ENCODE measurements around the gene THAP11. TPM values are rescaled to one million over a fixed set of nuclear protein-coding genes. Genes with fewer than 3 reads are reported as not detected.
A peak's percentile ranks its signal among the peaks of the same experiment; 100 is the strongest.

The THAP11 gene
- polyA plus RNA-seq, result 10 to 100 TPM; 11.4 to 16.4 (median 15.6) TPM

DNA sequence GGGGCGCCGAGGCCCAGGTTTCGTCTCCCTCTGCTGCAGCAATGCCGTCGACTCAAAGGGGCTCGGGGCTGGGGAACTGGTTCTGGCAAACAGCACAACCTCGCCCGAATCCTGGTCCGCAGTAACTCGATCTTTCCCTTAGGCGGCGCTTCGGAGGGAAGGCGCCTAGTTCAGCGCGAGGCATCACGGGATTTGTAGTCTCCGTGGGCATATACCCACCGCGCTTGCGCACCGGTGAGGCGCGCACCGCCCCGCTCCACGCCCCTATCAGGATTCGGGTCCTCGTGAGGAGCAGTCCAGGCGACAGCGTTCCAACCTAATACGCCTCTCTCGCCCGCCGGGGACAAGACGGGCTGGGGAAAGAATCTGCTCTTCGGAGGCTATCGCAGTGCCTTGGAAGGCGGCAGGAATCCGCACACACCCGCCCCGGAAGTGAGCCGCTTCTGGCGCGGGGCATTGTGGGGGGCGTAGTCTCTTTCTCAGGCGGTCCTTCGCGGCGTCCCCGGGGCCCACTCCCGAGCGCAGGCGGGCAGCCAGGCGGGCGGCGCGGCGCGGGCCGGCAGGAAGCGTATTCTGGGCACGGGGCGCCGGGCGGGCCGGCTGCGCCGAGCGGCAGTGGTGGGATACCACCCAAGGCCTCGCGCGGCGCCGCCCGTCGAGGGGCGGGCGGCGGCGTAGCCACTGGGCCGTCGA is at the start of gene THAP11:
Gene THAP11 (plus strand): TSS at position 505 of the 693 bp plus-strand sequence. CDS start 235 bp downstream, outside the sequence.
- WGBS, 3 donors, result 0 to 1% (median 0%) methylated on average over 81 to 83 of the region's 83 CpGs

DNA sequence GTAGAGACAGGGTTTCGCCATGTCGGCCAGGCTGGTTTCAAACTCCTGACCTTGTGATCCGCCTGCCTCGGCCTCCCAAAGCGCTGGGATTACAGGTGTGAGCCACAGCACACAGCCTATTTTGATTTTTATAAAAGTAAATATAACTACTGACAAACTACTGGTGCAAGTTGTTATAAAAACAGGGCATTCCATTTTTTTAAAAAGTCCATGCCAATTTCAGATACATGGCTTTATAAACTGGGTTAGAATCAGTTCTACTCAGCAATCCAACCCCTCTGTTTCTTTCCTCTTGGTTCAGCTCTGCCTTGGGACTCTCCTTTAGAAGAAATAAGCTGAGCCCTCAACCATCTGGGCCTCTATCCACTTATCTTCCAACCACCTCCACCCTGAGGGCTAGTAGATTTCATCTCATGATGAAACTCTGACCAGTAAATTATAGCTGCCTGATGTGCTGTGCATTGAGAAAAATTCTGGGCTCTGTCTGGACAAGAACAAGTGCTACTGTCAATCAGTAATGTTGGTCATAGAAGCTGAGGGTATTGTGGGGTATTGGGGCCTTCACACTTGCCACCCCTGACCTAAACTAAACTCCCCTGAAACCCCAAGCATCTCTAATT is 45.9 kb upstream of the THAP11 start:
- no peak overlapping the region for H3K27ac ChIP-seq (ENCODE audit: low read depth, low read length)
- 95 to 99% (median 98%) methylated on average over 5 of the region's 5 CpGs for WGBS, 3 donors

More for the DNA sequence above, at the start of gene THAP11:
- H3K27ac ChIP-seq (ENCODE audit: low read depth, low read length), result peak within 1 kb of the TSS; percentile 78

DNA sequence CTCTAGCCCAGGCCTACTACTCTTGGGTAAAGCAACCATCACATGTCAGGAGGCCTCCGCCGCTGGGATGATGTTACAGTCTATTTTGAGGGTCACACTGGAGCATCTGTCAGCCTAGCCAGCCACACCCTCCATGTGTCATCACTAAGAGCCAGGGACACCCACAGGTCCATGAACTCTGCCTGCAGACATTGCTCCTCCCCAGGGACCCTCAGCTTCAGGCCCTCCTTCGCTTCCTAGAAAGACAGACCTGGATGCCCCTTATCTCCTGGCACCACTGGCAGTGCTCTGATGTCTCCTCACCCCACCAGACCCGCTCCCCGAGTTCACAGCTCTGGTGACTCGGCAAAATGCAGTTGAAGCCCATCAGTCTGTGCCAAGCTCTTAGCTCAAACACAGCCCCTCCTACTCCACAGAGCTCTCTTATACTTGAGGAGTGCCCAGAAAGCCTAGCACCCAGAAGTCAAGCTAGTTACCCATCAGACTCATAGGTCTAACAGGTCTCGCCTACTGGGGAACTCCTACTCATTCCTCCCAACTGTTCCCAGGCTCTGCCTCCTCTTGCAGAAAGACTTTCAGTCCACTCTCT is 41.7 kb upstream of the THAP11 start:
- no peak overlapping the region for H3K27ac ChIP-seq (ENCODE audit: low read depth, low read length)
- 72 to 83% (median 75%) methylated on average over 7 of the region's 7 CpGs for WGBS, 3 donors

DNA sequence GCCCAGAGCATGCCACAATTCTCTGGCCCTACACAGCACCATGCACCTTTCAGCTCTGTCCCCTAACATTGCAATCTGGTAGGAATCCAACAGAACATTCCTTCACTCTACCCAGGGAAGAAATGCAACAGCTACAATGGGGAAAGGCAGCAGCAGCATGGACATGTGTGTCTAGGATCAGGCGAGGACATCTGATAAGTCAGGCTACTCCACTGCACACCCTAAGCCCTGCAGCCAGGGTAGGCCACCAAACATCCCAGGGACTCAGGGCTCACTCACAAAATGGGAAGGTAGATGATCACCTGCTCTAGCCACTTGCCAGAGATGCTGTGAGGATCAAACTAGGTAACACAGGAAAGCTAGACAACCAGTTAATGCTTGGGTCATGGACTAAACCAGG is 40.9 kb upstream of the THAP11 start:
- 70 to 100% (median 95%) methylated on average over 1 of the region's 1 CpG for WGBS, 3 donors
- no peak overlapping the region for H3K27ac ChIP-seq (ENCODE audit: low read depth, low read length)

DNA sequence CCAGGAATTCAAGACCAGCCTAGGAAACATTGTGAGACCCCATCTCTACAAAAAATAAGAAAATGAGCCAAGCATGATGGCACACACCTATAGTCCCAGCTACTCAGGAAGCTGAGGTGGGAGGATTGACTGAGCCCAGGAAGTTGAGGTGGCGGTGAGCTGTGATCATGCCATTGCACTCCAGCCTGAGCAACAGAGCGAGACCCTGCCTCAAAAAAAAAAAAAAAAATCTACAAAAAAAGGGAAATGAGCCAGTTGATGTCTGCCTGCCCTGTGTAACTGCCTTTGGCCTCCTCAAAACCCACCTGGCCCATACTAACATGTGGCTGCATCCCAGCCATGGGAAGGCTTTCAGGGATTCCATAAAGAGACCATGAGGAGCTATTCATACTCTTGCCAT is 40.2 kb upstream of the THAP11 start:
- no peak overlapping the region for H3K27ac ChIP-seq (ENCODE audit: low read depth, low read length)
- 73 to 84% (median 81%) methylated on average over 2 of the region's 2 CpGs for WGBS, 3 donors

DNA sequence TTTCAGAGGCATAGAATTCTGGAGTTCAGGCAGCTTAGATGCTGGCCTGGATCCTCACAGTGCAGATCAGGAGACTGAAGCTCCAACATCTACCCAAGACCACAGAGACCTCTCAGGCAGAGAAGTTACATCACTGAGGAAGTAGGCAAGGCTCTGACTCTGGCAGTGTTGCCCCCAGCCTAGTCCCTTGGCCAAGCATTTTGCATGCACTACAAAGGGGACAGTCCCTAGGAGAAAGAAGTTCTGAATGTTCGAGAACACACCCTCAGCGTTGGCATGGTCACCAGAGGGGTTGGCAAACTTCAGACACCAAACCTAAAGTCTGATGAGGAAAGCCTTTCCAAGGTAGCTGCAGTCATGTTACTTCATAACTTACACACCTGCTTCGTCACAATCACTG is 38.2 kb upstream of the THAP11 start:
- 66 to 94% (median 74%) methylated on average over 3 of the region's 3 CpGs for WGBS, 3 donors
- no peak overlapping the region for H3K27ac ChIP-seq (ENCODE audit: low read depth, low read length)

DNA sequence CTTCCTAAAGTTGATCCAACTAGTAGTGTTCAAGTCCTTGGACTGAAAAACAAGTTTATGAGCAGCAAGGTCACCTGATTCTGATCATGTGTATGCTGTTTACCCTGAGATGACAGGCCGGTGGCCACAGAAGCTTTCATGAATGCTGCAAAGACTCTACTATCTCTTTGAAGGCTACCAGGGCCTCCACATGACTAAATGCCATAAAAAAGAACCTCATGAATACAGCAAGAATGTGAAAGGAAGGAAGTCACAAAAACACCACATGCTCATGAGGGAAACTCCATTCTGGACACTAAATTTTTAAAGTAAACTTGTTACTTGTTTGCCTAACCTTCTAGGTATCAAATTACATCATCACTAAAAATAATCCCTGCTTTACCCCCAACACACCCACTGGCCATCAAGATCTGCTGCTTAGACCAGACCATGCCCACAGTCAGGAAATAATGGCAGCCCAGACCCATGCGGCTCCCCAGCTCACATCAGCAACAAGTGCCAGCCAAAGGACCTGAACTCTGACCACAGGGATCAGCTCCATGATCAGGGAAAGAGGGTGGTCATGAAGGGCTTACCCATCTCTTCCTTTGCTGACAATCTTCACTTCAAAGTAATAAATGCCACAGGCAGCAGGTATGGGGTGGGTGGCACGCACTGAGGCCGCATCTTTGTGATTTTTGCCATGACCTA is 37.1 kb upstream of the THAP11 start:
- WGBS, 3 donors, result 62 to 86% (median 85%) methylated on average over 4 of the region's 4 CpGs
- no peak overlapping the region for H3K27ac ChIP-seq (ENCODE audit: low read depth, low read length)

DNA sequence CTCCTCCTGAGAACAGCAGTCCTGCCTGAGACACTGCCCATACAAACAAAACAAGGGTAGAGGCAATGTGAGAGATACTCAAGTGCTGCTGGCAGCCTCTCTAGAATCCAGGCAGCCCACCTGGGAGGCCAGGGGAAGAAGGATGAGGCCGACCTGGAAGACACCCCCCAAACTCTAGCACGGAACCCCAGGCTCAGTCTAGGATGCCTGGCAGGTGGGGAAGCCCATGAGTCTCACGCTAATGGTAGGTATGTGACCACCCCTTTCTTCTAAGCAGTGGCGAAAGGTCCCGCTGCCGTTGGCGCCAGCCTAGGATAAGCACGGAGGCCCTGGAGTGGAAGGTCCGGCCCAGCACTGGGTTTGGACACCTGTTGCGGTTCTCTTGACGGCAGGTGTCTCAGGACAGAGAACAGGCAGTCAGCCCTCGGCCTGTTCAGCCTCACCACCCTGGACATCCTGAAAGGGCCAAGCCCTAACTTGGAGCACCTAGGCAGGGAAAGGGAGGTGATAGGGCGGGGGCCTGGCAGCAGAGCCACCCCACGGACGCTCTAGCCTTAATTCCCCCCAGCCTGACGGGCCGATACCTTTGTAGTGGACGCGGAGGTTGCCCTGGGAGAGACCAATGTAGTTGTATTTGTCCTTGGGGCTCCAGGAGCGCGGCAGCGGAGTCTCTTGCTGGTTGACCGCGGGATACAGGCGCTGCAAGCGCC is 36.2 kb upstream of the THAP11 start:
- 0 to 1% (median 1%) methylated on average over 26 of the region's 26 CpGs for WGBS, 3 donors
- no peak overlapping the region for H3K27ac ChIP-seq (ENCODE audit: low read depth, low read length)

DNA sequence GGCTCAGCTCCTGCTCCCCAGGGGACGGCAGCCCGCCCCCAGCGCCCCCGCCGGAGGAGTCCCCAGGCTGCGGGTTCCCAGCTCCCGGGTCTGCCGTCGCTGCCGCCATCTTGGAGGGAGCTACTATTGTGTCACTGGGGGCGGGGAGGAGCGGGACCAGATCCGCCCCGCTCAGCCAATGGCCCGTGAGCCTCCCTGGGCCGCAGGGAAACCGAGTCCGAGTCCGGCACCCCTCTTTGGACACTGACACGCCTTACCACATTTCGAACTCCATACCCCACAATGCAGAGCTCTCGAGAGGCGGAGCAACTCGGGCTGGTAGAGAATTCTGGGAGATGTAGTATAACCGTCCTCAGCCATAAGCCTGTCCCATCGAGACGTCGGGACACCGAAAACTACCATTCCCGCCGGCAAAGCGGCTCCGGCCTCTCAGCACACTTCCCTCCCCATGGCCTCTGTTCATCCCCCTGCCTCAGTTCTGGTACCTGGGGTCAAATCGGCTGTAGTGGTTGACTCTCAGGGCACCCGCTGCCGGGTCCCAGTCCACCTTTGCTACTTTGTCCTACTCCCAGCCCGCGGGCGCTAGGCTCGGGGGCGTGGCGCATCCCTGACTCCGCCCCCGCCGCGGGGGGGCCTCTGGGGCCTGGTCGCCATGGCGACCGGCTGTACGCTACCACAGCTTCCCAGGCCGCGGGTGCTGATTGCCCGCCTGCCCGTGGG is 35.5 kb upstream of the THAP11 start, which contains the start of the genes RANBP10 and TSNAXIP1:
Gene RANBP10 (minus strand): TSS at position 133 of the 720 bp plus-strand sequence. CDS start 24 bp downstream, at position 109.
Gene TSNAXIP1 (plus strand): TSS at position 462 of the 720 bp plus-strand sequence. CDS start 261 bp downstream, outside the sequence.
- no peak within 1 kb of the TSS for H3K27ac ChIP-seq (ENCODE audit: low read depth, low read length)
- WGBS, 3 donors, result 0 to 1% (median 0%) methylated on average over 54 of the region's 54 CpGs

DNA sequence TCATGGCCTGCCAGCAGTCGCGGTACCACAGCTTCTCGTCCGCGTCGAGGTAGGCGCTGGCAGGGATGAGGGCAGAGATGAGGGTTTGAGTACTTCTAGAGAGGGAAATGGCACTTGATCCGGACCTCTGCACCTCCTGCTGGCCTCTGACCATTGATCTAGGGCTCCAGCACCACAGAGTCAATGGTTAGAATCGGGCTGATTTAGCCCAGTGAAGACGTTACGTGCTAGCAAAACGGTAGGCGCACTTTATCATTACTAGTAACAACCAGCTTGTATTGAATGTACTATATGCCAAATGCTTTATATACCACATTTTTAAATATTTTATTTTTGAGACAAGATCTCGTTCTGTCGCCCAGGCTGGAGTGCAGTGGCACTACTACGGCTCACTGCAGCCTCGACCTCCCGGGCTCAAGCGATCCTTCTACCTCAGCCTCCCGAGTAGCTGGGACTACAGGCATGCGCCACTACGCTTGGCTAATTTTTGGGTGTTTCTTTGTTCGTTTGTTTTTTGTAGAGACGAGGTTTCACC is 34.9 kb upstream of the THAP11 start:
- 23 to 34% (median 30%) methylated on average over 24 of the region's 24 CpGs for WGBS, 3 donors
- no peak overlapping the region for H3K27ac ChIP-seq (ENCODE audit: low read depth, low read length)

DNA sequence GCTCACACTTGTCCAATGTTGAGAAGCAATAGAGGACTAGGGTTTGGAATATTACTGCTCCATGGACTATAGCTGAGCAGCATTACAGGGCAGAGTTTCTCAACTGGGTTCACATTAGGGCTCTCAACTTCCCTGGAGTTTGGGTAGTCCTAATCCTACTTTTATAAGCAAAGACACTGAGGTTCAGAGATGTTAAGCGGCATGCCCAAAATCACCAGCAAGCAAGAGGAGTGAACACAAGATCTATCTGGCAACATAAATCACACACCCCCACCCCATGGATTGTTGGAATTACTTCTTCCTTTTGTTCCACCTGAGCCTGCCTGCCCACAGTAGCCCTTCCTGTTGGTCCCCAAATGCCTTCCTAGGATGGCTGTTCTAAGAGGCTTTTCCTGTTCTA is 30.2 kb upstream of the THAP11 start:
- 93 to 100% (median 98%) methylated on average over 1 of the region's 1 CpG for WGBS, 3 donors
- H3K27ac ChIP-seq (ENCODE audit: low read depth, low read length), result no peak overlapping the region

DNA sequence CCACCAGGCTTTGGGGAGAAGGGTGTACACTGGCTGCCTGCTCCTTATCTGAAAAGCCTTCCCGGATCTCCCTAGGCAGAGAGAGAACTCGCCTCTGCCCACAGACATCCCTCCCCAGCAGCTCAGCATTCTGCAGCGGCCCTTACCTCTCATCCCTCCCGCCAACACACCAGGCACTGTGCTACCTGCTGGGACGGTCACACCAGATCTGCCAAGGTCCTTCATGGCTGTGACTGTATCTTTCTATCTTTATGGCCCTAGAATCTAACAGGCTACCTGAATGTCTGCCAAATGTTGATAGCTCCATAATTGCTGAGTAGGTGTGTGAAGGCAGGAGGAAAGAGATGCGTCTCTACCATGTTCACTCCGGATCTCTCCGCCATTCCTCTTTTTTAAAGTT is 27.6 kb upstream of the THAP11 start:
- WGBS, 3 donors, result 86 to 93% (median 89%) methylated on average over 8 of the region's 8 CpGs
- H3K27ac ChIP-seq (ENCODE audit: low read depth, low read length), result no peak overlapping the region

DNA sequence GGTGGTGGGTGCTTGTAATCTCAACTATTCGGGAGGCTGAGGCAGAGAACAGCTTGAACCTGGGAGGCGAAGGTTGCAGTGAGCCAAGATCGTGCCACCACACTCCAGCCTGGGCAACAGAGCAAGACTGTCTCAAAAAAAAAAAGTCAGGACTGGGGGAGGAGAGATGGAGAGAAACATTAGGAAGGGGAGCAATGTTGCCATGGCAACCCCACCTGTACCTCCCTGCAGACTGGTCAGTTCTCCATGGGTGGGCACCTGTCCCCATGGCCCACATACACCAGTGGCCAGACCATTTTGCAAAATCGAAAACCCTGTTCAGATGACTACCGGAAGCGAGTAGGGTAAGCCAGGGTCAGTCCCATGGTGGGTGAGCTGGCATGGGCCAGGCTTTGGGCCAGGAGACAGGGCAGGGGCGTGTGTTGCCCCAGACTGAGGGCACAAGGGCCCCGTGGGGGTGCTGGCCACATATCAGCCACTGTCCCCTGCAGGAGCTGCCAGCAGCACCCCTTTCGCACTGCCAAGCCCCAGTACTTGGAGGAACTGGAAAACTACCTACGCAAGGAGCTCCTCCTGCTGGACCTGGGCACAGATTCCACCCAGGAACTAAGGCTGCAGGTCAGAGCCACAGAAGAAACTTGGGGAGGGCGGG is 21.4 kb upstream of the THAP11 start:
- no peak overlapping the region for H3K27ac ChIP-seq (ENCODE audit: low read depth, low read length)
- WGBS, 3 donors, result 87 to 94% (median 94%) methylated on average over 11 of the region's 11 CpGs

DNA sequence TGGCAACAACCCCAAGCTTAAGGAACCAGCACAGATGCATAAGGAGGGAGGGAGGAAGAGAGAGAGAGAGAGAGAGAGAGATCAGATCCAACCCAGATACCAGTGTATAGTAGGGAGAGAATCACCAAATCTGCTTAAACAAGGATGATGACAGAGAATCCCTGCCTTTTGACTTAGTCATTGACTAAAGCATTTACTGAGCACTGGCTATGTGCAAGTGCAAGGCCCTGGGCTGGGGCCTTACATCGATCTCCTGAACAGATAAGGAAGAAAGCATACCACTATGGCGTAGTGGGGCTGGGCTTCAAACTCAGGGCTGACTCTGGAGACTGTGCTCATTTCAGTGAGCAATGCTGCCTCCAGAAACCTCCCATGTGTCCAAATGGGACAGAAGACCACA is 19.6 kb upstream of the THAP11 start:
- no peak overlapping the region for H3K27ac ChIP-seq (ENCODE audit: low read depth, low read length)
- 80 to 93% (median 87%) methylated on average over 2 of the region's 2 CpGs for WGBS, 3 donors

DNA sequence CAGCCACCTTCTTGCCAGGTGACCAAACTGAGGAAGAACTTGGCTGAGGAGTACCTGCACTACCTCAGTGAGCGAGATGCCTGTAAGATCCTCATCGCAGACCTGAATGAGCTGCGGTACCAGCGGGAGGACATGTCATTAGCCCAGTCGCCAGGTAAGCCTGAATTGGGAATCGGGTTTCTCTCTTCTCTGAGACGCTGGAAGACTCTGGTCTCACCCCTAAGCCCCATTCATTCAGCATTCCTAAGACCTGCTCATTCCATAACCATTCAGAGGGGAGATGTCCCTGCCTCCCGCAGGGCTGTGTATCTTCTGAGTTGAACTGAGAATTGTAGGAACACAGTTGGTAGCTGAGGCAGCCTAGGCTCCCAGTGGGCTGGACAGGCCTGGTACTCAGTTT is 17.0 kb upstream of the THAP11 start:
- 86 to 92% (median 90%) methylated on average over 8 of the region's 8 CpGs for WGBS, 3 donors
- no peak overlapping the region for H3K27ac ChIP-seq (ENCODE audit: low read depth, low read length)

DNA sequence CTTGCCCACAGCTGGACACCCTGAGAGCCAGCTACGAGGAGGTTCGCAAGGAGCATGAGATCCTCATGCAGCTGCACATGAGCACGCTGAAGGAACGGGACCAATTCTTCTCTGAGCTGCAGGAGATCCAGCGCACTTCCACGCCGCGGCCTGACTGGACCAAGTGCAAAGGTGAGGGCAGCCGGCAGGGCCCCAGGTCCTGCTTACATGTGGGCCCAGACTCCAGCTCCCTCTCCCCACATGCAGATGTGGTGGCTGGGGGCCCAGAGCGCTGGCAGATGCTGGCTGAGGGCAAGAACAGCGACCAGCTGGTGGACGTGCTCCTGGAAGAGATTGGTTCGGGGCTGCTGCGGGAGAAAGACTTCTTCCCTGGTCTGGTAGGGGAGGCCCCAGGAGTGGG is 16.2 kb upstream of the THAP11 start:
- no peak overlapping the region for H3K27ac ChIP-seq (ENCODE audit: low read depth, low read length)
- 89 to 95% (median 93%) methylated on average over 14 of the region's 14 CpGs for WGBS, 3 donors

DNA sequence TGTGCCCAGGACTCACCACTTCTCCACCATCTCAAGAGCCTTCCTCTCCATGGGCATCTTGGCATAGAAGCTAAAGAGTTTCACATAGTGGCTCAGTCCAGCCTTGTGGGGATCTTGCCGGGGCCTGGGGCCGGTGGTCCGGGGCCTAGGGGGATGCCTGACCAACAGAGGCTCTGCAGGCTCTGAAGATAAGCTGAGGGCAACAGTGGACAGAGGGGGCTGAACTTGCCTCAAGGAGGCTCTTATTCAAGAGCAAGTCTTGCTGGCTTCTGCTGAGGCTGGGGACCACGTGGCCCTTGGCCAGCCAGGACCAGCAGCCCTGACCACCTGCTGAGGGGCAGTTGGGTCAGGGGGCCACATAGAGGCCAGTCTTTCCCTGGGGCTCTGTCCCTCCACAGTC is 13.5 kb upstream of the THAP11 start:
- 93 to 94% (median 93%) methylated on average over 4 of the region's 4 CpGs for WGBS, 3 donors
- H3K27ac ChIP-seq (ENCODE audit: low read depth, low read length), result no peak overlapping the region

Measured in adipose tissue (tissue), 3 donors.